GM12878 (cell line): Measurements from ENCODE around the gene LAMC3. TPM values are rescaled to one million over a fixed set of nuclear protein-coding genes. Genes with fewer than 3 reads are reported as not detected.

Experiments
- ATAC-seq: fragments of 200-7000 bp; cut with Tn5 transposase; 3 replicates; pipeline ENCODE4 v1.9.1; 2020; ENCODE audit warnings: mild to moderate bottlenecking, moderate library complexity
- BruUV-seq: library from RNA; stranded (reverse); fragments of 400-500 nt; replicated peaks from 2 replicates; lab custom pipeline; 2021; lab: Mats Ljungman, UMichigan
- CTCF ChIA-PET: fragments of 300-600 bp; sonication (Branson Sonifier 250); formaldehyde crosslinking; extraction: SDS; loops from one replicate; lab custom pipeline; 2021; ENCODE audit warnings: inconsistent platforms; lab: Yijun Ruan, JAX
- POLR2A ChIA-PET: fragments of 350-600 bp; formaldehyde crosslinking; extraction: SDS; loops from one replicate; lab custom pipeline; 2021; ENCODE audit warnings: inconsistent platforms; lab: Charles Lee
- RAD21 ChIA-PET: fragments of 300-600 bp; sonication (Branson Sonifier 250); formaldehyde crosslinking; loops from one replicate; lab custom pipeline; 2023; ENCODE audit warnings: antibody characterized with exemption; ENCODE audit not compliant: unreplicated experiment; lab: Charles Lee
- SMC1A ChIA-PET: fragments of 300-600 bp; sonication (Branson Sonifier 250); formaldehyde crosslinking; loops from one replicate; lab custom pipeline; 2023; ENCODE audit not compliant: unreplicated experiment, uncharacterized antibody; lab: Charles Lee
- DNase-seq: peaks from one replicate; pipeline ENCODE4 v3.0.0-alpha.2; 2011; ENCODE audit warnings: low read depth, low spot score
- FAIRE-seq: peaks from 3 replicates; lab custom pipeline; 2011; peaks lifted over from hg19 to GRCh38; lab: Jason Lieb, UNC
- H2AFZ ChIP-seq: 2 replicates; pipeline ENCODE4 v1.6.0; 2011; ENCODE audit warnings: low read depth, low read length, control low read depth; ENCODE audit not compliant: control insufficient read depth
- H3K27ac ChIP-seq: 2 replicates; pipeline ENCODE4 v1.5.1; 2011; ENCODE audit warnings: control low read depth; ENCODE audit not compliant: control insufficient read depth, insufficient read depth
- H3K27me3 ChIP-seq, 2 experiments: replicated peaks in 1 of 2; 2 replicates each; pipeline versions ENCODE4 v1.6.0 to v1.6.1; 2011; ENCODE audit warnings: low read length in 1 of 2; ENCODE audit not compliant: control insufficient read depth in 2 of 2, insufficient read depth in 2 of 2
- H3K36me3 ChIP-seq, 2 experiments: 2 replicates each; pipeline ENCODE4 v1.5.1; 2011; ENCODE audit warnings: low read length in 1 of 2; ENCODE audit not compliant: control insufficient read depth in 2 of 2, insufficient read depth in 2 of 2
- H3K4me1 ChIP-seq: 2 replicates; pipeline ENCODE4 v1.6.1; 2011; ENCODE audit warnings: mild to moderate bottlenecking, low read length, moderate library complexity, mixed read lengths; ENCODE audit not compliant: control insufficient read depth, insufficient read depth
- H3K4me2 ChIP-seq: 2 replicates; pipeline ENCODE4 v1.6.0; 2011; ENCODE audit warnings: control low read depth; ENCODE audit not compliant: control insufficient read depth, insufficient read depth
- H3K4me3 ChIP-seq: fragments of 200-600 bp; sonication (generic); 2 replicates; pipeline ENCODE4 v1.5.1; 2016
- H3K79me2 ChIP-seq: 2 replicates; pipeline ENCODE4 v1.6.0; 2011; ENCODE audit warnings: low read length; ENCODE audit not compliant: control insufficient read depth, insufficient read depth
- H3K9ac ChIP-seq: 2 replicates; pipeline ENCODE4 v1.8.0; 2011; ENCODE audit warnings: low read length, control low read depth, mixed read lengths; ENCODE audit not compliant: control insufficient read depth, insufficient read depth
- H3K9me3 ChIP-seq: replicated peaks from 3 replicates; pipeline ENCODE4 v1.5.1; 2011; ENCODE audit warnings: mild to moderate bottlenecking, low read length; ENCODE audit not compliant: control insufficient read depth, insufficient read depth
- H4K20me1 ChIP-seq: 2 replicates; pipeline ENCODE4 v1.6.0; 2011; ENCODE audit not compliant: control insufficient read depth, insufficient read depth
- FOXM1 ChIP-seq: IDR thresholded peaks from 2 replicates; pipeline ENCODE4 v1.6.1; 2012; ENCODE audit warnings: low read depth, mild to moderate bottlenecking, inconsistent platforms, low read length, moderate library complexity
- POU2F2 ChIP-seq: IDR thresholded peaks from 3 replicates; pipeline ENCODE4 v1.6.1; 2011; ENCODE audit warnings: low read depth, mild to moderate bottlenecking, low read length, borderline replicate concordance
- RAD21 ChIP-seq: IDR thresholded peaks from 2 replicates; pipeline ENCODE4 v1.6.1; 2011; ENCODE audit warnings: mild to moderate bottlenecking, low read depth, low read length, moderate library complexity; ENCODE audit not compliant: insufficient read depth
- SMARCA5 ChIP-seq: fragments of 450-650 bp; IDR thresholded peaks from 2 replicates; pipeline ENCODE4 v1.6.1; 2017; ENCODE audit warnings: mild to moderate bottlenecking
- SREBF1 ChIP-seq: IDR thresholded peaks from 2 replicates; pipeline ENCODE4 v1.6.1; 2012; ENCODE audit warnings: mild to moderate bottlenecking, low read length
- STAT1 ChIP-seq: fragments of 450-650 bp; conservative IDR thresholded peaks from 2 replicates; pipeline ENCODE4 v1.6.1; 2014; ENCODE audit warnings: antibody characterized with exemption, mild to moderate bottlenecking
- YBX1 ChIP-seq: fragments of 450-650 bp; IDR thresholded peaks from 2 replicates; pipeline ENCODE4 v1.6.1; 2016; ENCODE audit warnings: antibody characterized with exemption
- YY1 ChIP-seq: IDR thresholded peaks from 2 replicates; pipeline ENCODE4 v1.6.1; 2011; ENCODE audit warnings: low read depth, mild to moderate bottlenecking, low read length
- WGBS: methylation state at CpG from one replicate; pipeline ENCODE4 v1.1.6; 2016; ENCODE audit warnings: low lambda C conversion rate; ENCODE audit not compliant: insufficient replicate concordance, insufficient coverage; ENCODE audit errors: missing lambda C conversion rate; 5-methylcytosine and 5-hydroxymethylcytosine counted together
- in situ Hi-C: fragments of 300-500 bp; cut with MboI; formaldehyde crosslinking; loops from 9 replicates; pipeline ENCODE4 v1.14.3; 2018; ENCODE audit warnings: mixed read lengths
- intact Hi-C: fragments of 100-400 bp; cut with micrococcal nuclease; formaldehyde crosslinking; loops from one replicate; pipeline ENCODE4 v1.14.2; 2022; ENCODE audit not compliant: unreplicated experiment
- polyA plus RNA-seq, 11 experiments: library from polyadenylated mRNA; depleted of rRNA in 4 of 11; unstranded in 6 of 11; stranded (reverse) in 5 of 11; fragments of >200 nt; fragmentation: Nextera tagmentation in 4 of 11; fragmentation: Illumina TruSeq in 1 of 11; extraction: Ambion mirVana in 4 of 11; extraction: Trizol in 1 of 11; gene quantifications; 1 replicate in 1 of 11; 2 replicates in 10 of 11; pipeline versions ENCODE4 v1.2.1 to v1.2.3, GENCODE V29; 2011 to 2016; ENCODE audit warnings: inconsistent platforms in 2 of 11, missing spikeins in 2 of 11, low read depth in 1 of 11
- total RNA-seq, 4 experiments: library from RNA; depleted of rRNA in 3 of 4; stranded (reverse); fragments of >200 nt in 3 of 4; fragmentation: Illumina TruSeq in 1 of 4; extraction: Trizol in 1 of 4; gene quantifications; 2 replicates each; pipeline versions ENCODE4 v1.2.1 to v1.2.3, GENCODE V29; 2013 to 2021
- TF ChIP-seq, protein P1 (sequence below): fragments of 450-650 bp; IDR thresholded peaks from 2 replicates; pipeline ENCODE4 v1.6.1; 2018; ENCODE audit warnings: mild to moderate bottlenecking, low read depth, moderate library complexity; ENCODE audit not compliant: partially characterized antibody

The LAMC3 gene
- total and polyA plus RNA-seq, 10 of the 15 experiments (the other 5 are each of a cell fraction or from before 2014, with no cell fraction given): under 0.01 to 0.08 TPM; not detected in 8

DNA sequence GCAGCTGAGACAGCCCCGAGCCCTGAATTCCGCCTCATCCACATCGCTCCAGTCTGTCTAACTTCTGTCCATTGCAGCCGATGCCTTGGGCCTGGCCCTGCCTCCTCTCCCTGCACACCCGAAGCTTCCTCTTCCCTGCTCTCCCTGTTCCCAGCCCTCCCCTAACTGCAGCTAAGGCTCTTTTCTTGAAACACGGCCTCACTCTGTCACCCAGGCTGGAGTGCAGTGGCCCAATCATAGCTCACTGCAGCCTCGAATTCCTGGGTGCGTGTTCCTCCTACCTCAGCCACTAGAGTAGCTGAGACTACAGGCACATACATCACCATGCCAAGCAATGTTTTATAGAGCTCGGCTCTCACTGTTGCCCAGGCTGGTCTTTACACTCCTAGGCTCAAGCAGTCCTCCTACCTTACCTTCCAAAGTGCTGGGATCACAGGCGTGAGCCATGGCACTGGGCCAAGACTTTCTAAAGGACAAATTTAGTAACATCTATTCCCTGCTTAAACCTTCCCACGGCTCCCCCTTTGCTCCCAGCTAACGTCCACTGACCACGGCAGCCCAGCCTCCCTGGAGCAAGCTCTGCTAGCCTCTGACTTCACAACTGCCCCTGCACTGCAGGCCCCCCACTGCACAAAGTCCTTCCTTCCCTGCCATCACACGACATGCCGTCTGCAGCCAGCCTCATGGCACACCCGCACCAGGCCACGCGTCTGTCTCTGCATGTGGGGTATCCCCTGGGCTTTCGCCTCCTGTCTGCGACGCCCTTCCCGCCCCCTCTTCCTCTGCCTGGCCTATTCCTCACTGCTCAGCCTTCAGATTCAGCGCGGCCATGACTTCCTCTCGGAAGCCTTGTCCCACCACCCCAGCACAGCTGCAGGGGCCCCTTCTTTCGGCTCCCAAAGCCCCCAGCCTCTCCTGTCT, 28.6 kb downstream of the LAMC3 start:
- H3K4me1 ChIP-seq: no peaks in the 10 kb centered on the region
- no peaks in the 10 kb centered on the region for H4K20me1 ChIP-seq
- H3K27me3 ChIP-seq: peaks cover 0 to 4% of the 10 kb centered on the region in 2 experiments; a peak in 3 of 4 replicates
- H3K4me3 ChIP-seq: no peak overlapping the region
- H3K4me2 ChIP-seq: no peak overlapping the region
- DNase-seq: no peak
- no peaks in the 10 kb centered on the region for H3K79me2 ChIP-seq
- ChIA-PET POLR2A (no interaction called here), CTCF (interaction anchor here (1.0 to 1.7 kb wide), 3 partner anchors 9 to 20 kb away, joined by 3 to 5 read pairs (median 4); no protein-coding TSS in a partner anchor), SMC1A (interaction anchor here (1.2 kb wide), 1 partner anchor 9 kb away, joined by 5 read pairs; no protein-coding TSS in a partner anchor), RAD21 (no interaction called here)
- H3K9me3 ChIP-seq: no peaks in the 10 kb centered on the region
- TF ChIP-seq STAT1: no peak
- TF ChIP-seq RAD21: no peak
- no peak for TF ChIP-seq YBX1
- TF ChIP-seq POU2F2: no peak
- TF ChIP-seq YY1: no peak
- no peak for TF ChIP-seq SMARCA5
- TF ChIP-seq FOXM1: no peak
- TF ChIP-seq, protein P1, sequence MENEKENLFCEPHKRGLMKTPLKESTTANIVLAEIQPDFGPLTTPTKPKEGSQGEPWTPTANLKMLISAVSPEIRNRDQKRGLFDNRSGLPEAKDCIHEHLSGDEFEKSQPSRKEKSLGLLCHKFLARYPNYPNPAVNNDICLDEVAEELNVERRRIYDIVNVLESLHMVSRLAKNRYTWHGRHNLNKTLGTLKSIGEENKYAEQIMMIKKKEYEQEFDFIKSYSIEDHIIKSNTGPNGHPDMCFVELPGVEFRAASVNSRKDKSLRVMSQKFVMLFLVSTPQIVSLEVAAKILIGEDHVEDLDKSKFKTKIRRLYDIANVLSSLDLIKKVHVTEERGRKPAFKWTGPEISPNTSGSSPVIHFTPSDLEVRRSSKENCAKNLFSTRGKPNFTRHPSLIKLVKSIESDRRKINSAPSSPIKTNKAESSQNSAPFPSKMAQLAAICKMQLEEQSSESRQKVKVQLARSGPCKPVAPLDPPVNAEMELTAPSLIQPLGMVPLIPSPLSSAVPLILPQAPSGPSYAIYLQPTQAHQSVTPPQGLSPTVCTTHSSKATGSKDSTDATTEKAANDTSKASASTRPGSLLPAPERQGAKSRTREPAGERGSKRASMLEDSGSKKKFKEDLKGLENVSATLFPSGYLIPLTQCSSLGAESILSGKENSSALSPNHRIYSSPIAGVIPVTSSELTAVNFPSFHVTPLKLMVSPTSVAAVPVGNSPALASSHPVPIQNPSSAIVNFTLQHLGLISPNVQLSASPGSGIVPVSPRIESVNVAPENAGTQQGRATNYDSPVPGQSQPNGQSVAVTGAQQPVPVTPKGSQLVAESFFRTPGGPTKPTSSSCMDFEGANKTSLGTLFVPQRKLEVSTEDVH: no peak
- no peak for TF ChIP-seq SREBF1
- WGBS: 19% methylated on average over 26 of the region's 26 CpGs
- in situ Hi-C loops (no loop called here), intact Hi-C loops (no loop called here)
- no peak for ATAC-seq
- no peak overlapping the region for H3K9ac ChIP-seq
- FAIRE-seq: no peak
- no peaks in the 10 kb centered on the region for H3K36me3 ChIP-seq
- no peak overlapping the region for H2AFZ ChIP-seq
- H3K27ac ChIP-seq: no peak overlapping the region
- BruUV-seq: no TSS peak
